H9 (cell line): ENCODE data around the gene ENAM. TPM values are rescaled to one million over a fixed set of nuclear protein-coding genes. Genes with fewer than 3 reads are reported as not detected.

Experiments used
- DNase-seq: peaks from one replicate; pipeline ENCODE4 v3.0.0-alpha.2; 2017
- H2AFZ ChIP-seq: one replicate; pipeline ENCODE4 v1.6.1; 2013; ENCODE audit warnings: mild to moderate bottlenecking, low read length, control low read depth, moderate library complexity
- H2AK5ac ChIP-seq: 2 replicates; pipeline ENCODE4 v1.6.1; 2013; ENCODE audit warnings: low read length, control low read depth, mixed read lengths; ENCODE audit not compliant: insufficient read length
- H2BK120ac ChIP-seq: one replicate; pipeline ENCODE4 v1.6.1; 2013; ENCODE audit warnings: low read depth, mild to moderate bottlenecking, low read length, control low read depth, inconsistent platforms; ENCODE audit not compliant: poor library complexity, severe bottlenecking
- H2BK12ac ChIP-seq: 2 replicates; pipeline ENCODE4 v1.6.1; 2013; ENCODE audit warnings: low read length, control low read depth, mixed read lengths, low read depth; ENCODE audit not compliant: insufficient read length
- H2BK15ac ChIP-seq: 2 replicates; pipeline ENCODE4 v1.6.1; 2013; ENCODE audit warnings: low read depth, low read length, control low read depth
- H2BK20ac ChIP-seq: one replicate; pipeline ENCODE4 v1.6.1; 2013; ENCODE audit warnings: low read depth, mild to moderate bottlenecking, low read length, control low read depth, inconsistent platforms; ENCODE audit not compliant: poor library complexity, severe bottlenecking
- H2BK5ac ChIP-seq: 2 replicates; pipeline ENCODE4 v1.6.1; 2013; ENCODE audit warnings: low read length, control low read depth, mixed read lengths; ENCODE audit not compliant: insufficient read length
- H3K14ac ChIP-seq: 2 replicates; pipeline ENCODE4 v1.6.1; 2013; ENCODE audit warnings: low read length, control low read depth; ENCODE audit not compliant: insufficient read depth
- H3K18ac ChIP-seq: 2 replicates; pipeline ENCODE4 v1.6.1; 2013; ENCODE audit warnings: low read depth, mild to moderate bottlenecking, mixed read lengths, low read length, control low read depth; ENCODE audit not compliant: insufficient read length
- H3K23ac ChIP-seq: 2 replicates; pipeline ENCODE4 v1.6.1; 2013; ENCODE audit warnings: low read length, control low read depth, mixed read lengths, low read depth; ENCODE audit not compliant: insufficient read length
- H3K23me2 ChIP-seq: 2 replicates; pipeline ENCODE4 v1.6.1; 2013; ENCODE audit warnings: low read depth, mild to moderate bottlenecking, mixed read lengths, low read length, control low read depth; ENCODE audit not compliant: insufficient read length, poor library complexity, severe bottlenecking
- H3K27ac ChIP-seq: 2 replicates; pipeline ENCODE4 v1.5.1; 2013; ENCODE audit warnings: low read length, control low read depth, mixed read lengths, low read depth; ENCODE audit not compliant: insufficient read length
- H3K27me3 ChIP-seq: 2 replicates; pipeline ENCODE4 v1.6.1; 2013; ENCODE audit warnings: low read length, control low read depth, inconsistent platforms; ENCODE audit not compliant: insufficient read depth
- H3K4ac ChIP-seq: 2 replicates; pipeline ENCODE4 v1.6.1; 2013; ENCODE audit warnings: low read depth, mild to moderate bottlenecking, control low read depth, inconsistent platforms, low read length, moderate library complexity
- H3K4me1 ChIP-seq: 2 replicates; pipeline ENCODE4 v1.6.1; 2013; ENCODE audit warnings: low read length, control low read depth, inconsistent platforms; ENCODE audit not compliant: insufficient read depth
- H3K4me2 ChIP-seq: 2 replicates; pipeline ENCODE4 v1.6.1; 2013; ENCODE audit warnings: low read length, control low read depth, mixed read lengths; ENCODE audit not compliant: insufficient read length, insufficient read depth
- H3K56ac ChIP-seq: 2 replicates; pipeline ENCODE4 v1.6.1; 2013; ENCODE audit warnings: low read depth, mild to moderate bottlenecking, mixed read lengths, low read length, control low read depth; ENCODE audit not compliant: insufficient read length
- H3K79me1 ChIP-seq: 2 replicates; pipeline ENCODE4 v1.6.1; 2013; ENCODE audit warnings: low read depth, mild to moderate bottlenecking, moderate library complexity, low read length, control low read depth, inconsistent platforms; ENCODE audit not compliant: insufficient read depth, poor library complexity, severe bottlenecking
- H3K79me2 ChIP-seq: 2 replicates; pipeline ENCODE4 v1.6.1; 2013; ENCODE audit warnings: low read length, control low read depth, inconsistent platforms; ENCODE audit not compliant: insufficient read depth
- H3K9ac ChIP-seq: 2 replicates; pipeline ENCODE4 v1.6.1; 2013; ENCODE audit warnings: low read length, control low read depth, mixed read lengths; ENCODE audit not compliant: insufficient read length; ENCODE audit errors: extremely low read depth
- H3K9me3 ChIP-seq: one replicate; pipeline ENCODE4 v1.6.1; 2013; ENCODE audit warnings: low read depth, low read length, inconsistent platforms; ENCODE audit not compliant: control insufficient read depth
- H3T11ph ChIP-seq: one replicate; pipeline ENCODE4 v1.6.1; 2013; ENCODE audit warnings: mild to moderate bottlenecking, low read length, control low read depth, inconsistent platforms
- H4K20me1 ChIP-seq: one replicate; pipeline ENCODE4 v1.6.1; 2013; ENCODE audit not compliant: control insufficient read depth, insufficient read length, insufficient read depth
- H4K5ac ChIP-seq: 2 replicates; pipeline ENCODE4 v1.6.1; 2013; ENCODE audit warnings: low read depth, mild to moderate bottlenecking, mixed read lengths, low read length, control low read depth; ENCODE audit not compliant: insufficient read length
- H4K8ac ChIP-seq: replicated peaks from 2 replicates; pipeline ENCODE4 v1.6.1; 2013; ENCODE audit warnings: low read length, control low read depth, mixed read lengths, low read depth; ENCODE audit not compliant: insufficient read length
- H4K91ac ChIP-seq: 2 replicates; pipeline ENCODE4 v1.6.1; 2013; ENCODE audit warnings: low read depth, mild to moderate bottlenecking, moderate library complexity, mixed read lengths, low read length, control low read depth; ENCODE audit not compliant: insufficient read length
- H3K27ac Mint-ChIP-seq, 3 experiments: 2 replicates in 2 of 3; 3 replicates in 1 of 3; pipeline ENCODE4 v1.8.0; 2020 to 2021; ENCODE audit warnings: mixed read lengths in 3 of 3, mild to moderate bottlenecking in 1 of 3, moderate library complexity in 1 of 3
- H3K27me3 Mint-ChIP-seq: 2 replicates; pipeline ENCODE4 v1.8.0; 2021; ENCODE audit warnings: low read depth, mild to moderate bottlenecking, moderate library complexity, mixed read lengths
- H3K36me3 Mint-ChIP-seq, 3 experiments: 2 replicates in 2 of 3; 3 replicates in 1 of 3; pipeline ENCODE4 v1.8.0; 2020 to 2021; ENCODE audit warnings: low read depth in 3 of 3, mixed read lengths in 3 of 3; ENCODE audit not compliant: insufficient read depth in 1 of 3
- H3K4me1 Mint-ChIP-seq, 2 experiments: 2 replicates each; pipeline ENCODE4 v1.8.0; 2020; ENCODE audit warnings: mixed read lengths in 2 of 2
- H3K4me3 Mint-ChIP-seq, 2 experiments: 2 replicates in 1 of 2; 3 replicates in 1 of 2; pipeline ENCODE4 v1.8.0; 2020 to 2021; ENCODE audit warnings: mild to moderate bottlenecking in 2 of 2, mixed read lengths in 2 of 2, moderate library complexity in 1 of 2
- H3K9me3 Mint-ChIP-seq, 2 experiments: 2 replicates in 1 of 2; 3 replicates in 1 of 2; pipeline ENCODE4 v1.8.0; 2020; ENCODE audit warnings: mild to moderate bottlenecking in 2 of 2, mixed read lengths in 2 of 2, moderate library complexity in 1 of 2
- WGBS: extraction: QIAGEN DNeasy Blood & Tissue Kit; methylation state at CpG from one replicate; pipeline ENCODE4 v1.1.7; 2013; ENCODE audit warnings: missing lambda C conversion rate, low lambda C conversion rate, mixed read lengths; ENCODE audit not compliant: insufficient read length; ENCODE audit errors: extremely low coverage; 5-methylcytosine and 5-hydroxymethylcytosine counted together
- total RNA-seq: library from RNA; stranded (reverse); gene quantifications from 2 replicates; pipeline ENCODE4 v1.2.1, GENCODE V29; 2021
- TF ChIP-seq, protein P1 (sequence below): fragments of 200-600 bp; sonication (generic); conservative IDR thresholded peaks from 3 replicates; pipeline ENCODE4 v1.8.0; 2021; ENCODE audit warnings: antibody characterized with exemption, mild to moderate bottlenecking

Gene ENAM
- total RNA-seq, 1 experiment from 2014 or later: not detected

DNA sequence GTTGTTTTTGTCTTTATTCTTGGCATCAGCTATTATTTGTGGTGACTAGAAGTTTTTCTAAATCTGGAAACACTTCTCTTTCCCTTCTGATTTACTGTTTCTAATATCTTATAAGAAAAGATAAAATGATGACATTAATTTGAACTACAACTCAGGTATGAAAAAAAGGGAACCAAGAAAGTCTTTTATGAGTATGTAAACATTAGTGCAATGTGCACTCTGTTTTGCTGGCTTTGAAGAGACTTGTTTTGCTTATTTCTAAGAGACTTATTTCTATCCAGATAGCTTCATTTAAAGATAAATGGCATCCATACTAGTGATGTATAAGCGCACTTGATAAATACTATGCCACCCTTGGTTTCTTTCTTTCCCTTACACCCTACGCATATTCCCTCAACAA lies 46.6 kb upstream of the ENAM start:
- no peaks in the 10 kb centered on the region for H3K36me3 Mint-ChIP-seq
- no peak overlapping the region for H3K27ac ChIP-seq
- no peak overlapping the region for H3K18ac ChIP-seq
- no peak overlapping the region for H2BK12ac ChIP-seq
- no peak overlapping the region for H3K4me2 ChIP-seq
- H3K56ac ChIP-seq: no peak overlapping the region
- 100% methylated on average over 1 of the region's 2 CpGs for WGBS
- H3K79me1 ChIP-seq: no peaks in the 10 kb centered on the region
- H4K20me1 ChIP-seq: no peaks in the 10 kb centered on the region
- H3K4me1 ChIP-seq: no peaks in the 10 kb centered on the region
- H3K4ac ChIP-seq: no peak overlapping the region
- no peak overlapping the region for H3K4me3 Mint-ChIP-seq
- no peak overlapping the region for H3T11ph ChIP-seq
- H2AFZ ChIP-seq: no peak overlapping the region
- H2BK20ac ChIP-seq: no peak overlapping the region
- no peaks in the 10 kb centered on the region for H3K27me3 Mint-ChIP-seq
- H4K91ac ChIP-seq: no peak overlapping the region
- no peak for DNase-seq
- H3K9ac ChIP-seq: no peak overlapping the region
- H3K27me3 ChIP-seq: no peaks in the 10 kb centered on the region
- no peaks in the 10 kb centered on the region for H3K4me1 Mint-ChIP-seq
- H3K9me3 ChIP-seq: no peaks in the 10 kb centered on the region
- no peak overlapping the region for H2AK5ac ChIP-seq
- no peak overlapping the region for H2BK5ac ChIP-seq
- H2BK15ac ChIP-seq: no peak overlapping the region
- H2BK120ac ChIP-seq: no peak overlapping the region
- H3K9me3 Mint-ChIP-seq: no peaks in the 10 kb centered on the region; a peak in 1 of 5 replicates
- H3K79me2 ChIP-seq: no peaks in the 10 kb centered on the region
- TF ChIP-seq, protein P1, sequence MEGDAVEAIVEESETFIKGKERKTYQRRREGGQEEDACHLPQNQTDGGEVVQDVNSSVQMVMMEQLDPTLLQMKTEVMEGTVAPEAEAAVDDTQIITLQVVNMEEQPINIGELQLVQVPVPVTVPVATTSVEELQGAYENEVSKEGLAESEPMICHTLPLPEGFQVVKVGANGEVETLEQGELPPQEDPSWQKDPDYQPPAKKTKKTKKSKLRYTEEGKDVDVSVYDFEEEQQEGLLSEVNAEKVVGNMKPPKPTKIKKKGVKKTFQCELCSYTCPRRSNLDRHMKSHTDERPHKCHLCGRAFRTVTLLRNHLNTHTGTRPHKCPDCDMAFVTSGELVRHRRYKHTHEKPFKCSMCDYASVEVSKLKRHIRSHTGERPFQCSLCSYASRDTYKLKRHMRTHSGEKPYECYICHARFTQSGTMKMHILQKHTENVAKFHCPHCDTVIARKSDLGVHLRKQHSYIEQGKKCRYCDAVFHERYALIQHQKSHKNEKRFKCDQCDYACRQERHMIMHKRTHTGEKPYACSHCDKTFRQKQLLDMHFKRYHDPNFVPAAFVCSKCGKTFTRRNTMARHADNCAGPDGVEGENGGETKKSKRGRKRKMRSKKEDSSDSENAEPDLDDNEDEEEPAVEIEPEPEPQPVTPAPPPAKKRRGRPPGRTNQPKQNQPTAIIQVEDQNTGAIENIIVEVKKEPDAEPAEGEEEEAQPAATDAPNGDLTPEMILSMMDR: no peak
- H4K5ac ChIP-seq: no peak overlapping the region
- no peak overlapping the region for H3K14ac ChIP-seq
- no peak overlapping the region for H4K8ac ChIP-seq
- H3K27ac Mint-ChIP-seq: no peak overlapping the region
- no peaks in the 10 kb centered on the region for H3K23me2 ChIP-seq
- H3K23ac ChIP-seq: no peak overlapping the region
